KMS-11 (cell line): ENCODE measurements around the gene KCNQ1OT1.

ENCODE experiments used
- H2AFZ ChIP-seq: fragments of 200-600 bp; sonication (generic); 2 replicates; pipeline ENCODE4 v1.6.1; 2016; ENCODE audit warnings: antibody characterized with exemption, mixed run types, low read depth
- H3K27ac ChIP-seq: fragments of 200-600 bp; sonication (generic); 2 replicates; pipeline ENCODE4 v1.6.1; 2016; ENCODE audit warnings: mild to moderate bottlenecking, mixed run types
- H3K27me3 ChIP-seq: fragments of 200-600 bp; sonication (generic); 2 replicates; pipeline ENCODE4 v1.6.1; 2017; ENCODE audit warnings: mild to moderate bottlenecking, low read depth, mixed run types, moderate library complexity; ENCODE audit not compliant: insufficient read depth
- H3K36me3 ChIP-seq: fragments of 200-600 bp; sonication (generic); 2 replicates; pipeline ENCODE4 v1.6.1; 2017; ENCODE audit warnings: mild to moderate bottlenecking, mixed run types; ENCODE audit not compliant: insufficient read depth
- H3K4me1 ChIP-seq: fragments of 200-600 bp; sonication (generic); 2 replicates; pipeline ENCODE4 v1.6.1; 2016; ENCODE audit warnings: mild to moderate bottlenecking, low read depth, mixed run types; ENCODE audit not compliant: poor library complexity, severe bottlenecking
- H3K4me2 ChIP-seq: fragments of 200-600 bp; sonication (generic); 2 replicates; pipeline ENCODE4 v1.7.0; 2016; ENCODE audit warnings: mild to moderate bottlenecking, mixed run types
- H3K4me3 ChIP-seq: fragments of 200-600 bp; sonication (generic); IDR thresholded peaks from 2 replicates; pipeline ENCODE4 v1.6.1; 2017; ENCODE audit warnings: low read depth, low read length, mixed read lengths; ENCODE audit not compliant: insufficient read depth
- H3K79me2 ChIP-seq: fragments of 200-600 bp; sonication (generic); 2 replicates; pipeline ENCODE4 v1.6.1; 2016; ENCODE audit warnings: low read depth, mixed run types; ENCODE audit not compliant: insufficient read depth
- H3K9ac ChIP-seq: fragments of 200-600 bp; sonication (generic); 2 replicates; pipeline ENCODE4 v1.6.1; 2016; ENCODE audit warnings: mild to moderate bottlenecking, mixed run types
- H4K20me1 ChIP-seq: fragments of 200-600 bp; sonication (generic); 2 replicates; pipeline ENCODE4 v1.6.1; 2016; ENCODE audit warnings: mild to moderate bottlenecking, mixed run types; ENCODE audit not compliant: insufficient read depth
- CTCF ChIP-seq: fragments of 200-600 bp; sonication (generic); conservative IDR thresholded peaks from 2 replicates; pipeline ENCODE4 v1.6.1; 2017; ENCODE audit warnings: low read depth, mild to moderate bottlenecking, antibody characterized with exemption, low read length, moderate library complexity, mixed read lengths

The KCNQ1OT1 gene

DNA sequence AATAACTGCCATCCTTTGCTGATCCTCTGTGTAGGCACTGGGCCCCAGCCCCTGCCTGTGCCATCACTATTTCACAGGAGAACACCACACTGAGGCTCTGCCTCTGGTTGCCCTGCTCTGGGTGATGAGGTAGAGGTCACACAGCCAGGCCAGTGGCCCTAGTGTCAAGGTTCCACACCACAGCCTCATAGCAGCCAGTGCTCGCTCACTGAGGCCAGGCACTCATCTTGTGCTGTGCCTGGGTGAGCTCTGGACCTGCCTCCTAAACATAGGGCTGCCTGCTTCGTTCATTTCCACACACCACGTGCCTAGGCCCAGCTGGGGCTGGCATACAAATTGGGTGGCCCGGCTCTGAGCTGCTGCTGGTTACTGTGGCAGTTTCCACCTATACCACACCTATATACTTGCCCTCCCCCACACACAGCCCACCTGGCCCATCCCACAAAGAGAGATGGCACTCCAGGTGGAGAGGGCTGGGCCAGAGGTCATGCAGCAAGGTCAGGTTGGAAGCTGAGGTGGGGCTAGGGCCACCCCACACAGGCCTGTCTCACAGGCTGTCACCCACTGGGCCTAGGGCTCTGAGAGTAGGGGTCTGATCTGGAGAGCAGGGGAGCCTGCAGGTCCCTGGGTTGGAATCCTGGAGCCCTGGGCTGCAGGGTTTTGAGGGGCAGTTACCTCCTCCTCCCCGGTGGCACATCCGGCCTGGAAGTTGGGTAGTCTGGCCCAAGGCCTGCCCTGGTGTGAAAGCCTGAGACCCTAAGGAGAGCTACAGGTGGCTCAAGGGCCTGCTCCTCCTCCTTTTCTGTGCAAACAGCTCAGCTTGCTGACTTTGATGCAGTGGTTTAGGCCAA, 11.2 kb downstream of the KCNQ1OT1 start:
- Histone ChIP-seq H3K4me2 (no peak overlapping the region), H3K9ac (no peak overlapping the region), H3K4me3 (no peak overlapping the region), H2AFZ (no peak overlapping the region), H3K27ac (no peak overlapping the region), H3K36me3 (no peaks in the 10 kb centered on the region), H4K20me1 (no peaks in the 10 kb centered on the region; the same call in 1 of the 2 replicates), H3K27me3 (no peaks in the 10 kb centered on the region), H3K4me1 (peaks cover 50% of the 10 kb centered on the region), H3K79me2 (peaks cover 87% of the 10 kb centered on the region)
- TF ChIP-seq CTCF, result no peak

DNA sequence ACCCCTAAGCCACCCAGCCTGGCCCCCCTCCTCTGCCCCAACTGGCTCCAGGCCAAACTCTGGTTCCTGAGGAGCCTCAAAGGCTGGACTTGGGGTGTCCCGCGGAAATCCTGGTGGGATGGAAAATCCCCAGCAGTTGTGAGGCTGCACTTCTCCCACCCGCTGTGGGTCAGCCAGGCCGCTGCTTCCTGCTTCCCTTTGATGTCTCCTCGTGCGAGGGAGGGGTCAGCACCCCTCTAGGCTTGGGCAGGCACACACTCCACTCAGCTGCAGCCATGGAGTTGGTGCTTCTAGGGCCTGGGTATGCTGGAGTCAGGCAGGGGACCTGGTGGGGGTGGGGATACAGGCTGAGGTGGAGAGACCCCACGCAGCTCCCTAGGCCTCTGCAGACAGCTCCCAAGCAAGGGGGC, 12.0 kb downstream of the KCNQ1OT1 start:
- TF ChIP-seq CTCF, result no peak
- no peaks in the 10 kb centered on the region for H3K27me3 ChIP-seq
- H4K20me1 ChIP-seq, result no peaks in the 10 kb centered on the region; the same call in 1 of the 2 replicates
- no peak overlapping the region for H2AFZ ChIP-seq
- H3K4me1 ChIP-seq, result peaks cover 42% of the 10 kb centered on the region
- H3K4me3 ChIP-seq, result no peak overlapping the region
- H3K4me2 ChIP-seq, result no peak overlapping the region
- H3K36me3 ChIP-seq, result no peaks in the 10 kb centered on the region
- H3K79me2 ChIP-seq, result peaks cover 79% of the 10 kb centered on the region
- H3K9ac ChIP-seq, result no peak overlapping the region
- no peak overlapping the region for H3K27ac ChIP-seq

DNA sequence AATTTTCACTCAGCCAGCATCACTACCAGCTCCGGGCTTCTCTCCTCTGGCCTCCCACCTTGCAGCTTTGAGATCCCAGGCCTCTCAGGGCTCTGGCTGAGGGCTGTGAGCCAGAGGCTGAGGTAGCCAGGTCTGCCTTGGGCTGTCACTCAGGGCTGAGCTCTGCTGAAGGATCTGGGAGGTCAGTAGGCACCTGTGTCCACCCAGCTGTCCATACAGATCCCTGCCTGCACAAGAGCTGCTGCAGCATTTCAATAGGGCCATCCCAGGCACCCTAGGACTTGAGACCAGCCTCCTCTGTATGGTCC, 12.6 kb downstream of the KCNQ1OT1 start:
- Histone ChIP-seq H2AFZ (no peak overlapping the region), H3K36me3 (no peaks in the 10 kb centered on the region), H3K79me2 (peaks cover 73% of the 10 kb centered on the region), H4K20me1 (no peaks in the 10 kb centered on the region; the same call in 1 of the 2 replicates), H3K4me1 (peaks cover 36% of the 10 kb centered on the region), H3K27ac (no peak overlapping the region), H3K9ac (no peak overlapping the region), H3K27me3 (no peaks in the 10 kb centered on the region), H3K4me3 (no peak overlapping the region), H3K4me2 (no peak overlapping the region)
- no peak for TF ChIP-seq CTCF

GRCh38 chr11:2686360-2687222, 13.2 kb downstream of the KCNQ1OT1 start:
- Histone ChIP-seq H2AFZ (no peak overlapping the region), H3K36me3 (no peaks in the 10 kb centered on the region), H3K9ac (no peak overlapping the region), H4K20me1 (no peaks in the 10 kb centered on the region; the same call in 1 of the 2 replicates), H3K4me1 (peaks cover 30% of the 10 kb centered on the region), H3K4me2 (no peak overlapping the region), H3K27me3 (no peaks in the 10 kb centered on the region), H3K27ac (no peak overlapping the region), H3K79me2 (peaks cover 67% of the 10 kb centered on the region), H3K4me3 (no peak overlapping the region)
- TF ChIP-seq CTCF, result no peak
